ENCODE data around the gene COLEC12.

GRCh38 chr18:269480-270095 is 230.9 kb downstream of the COLEC12 start:
- TF ChIP-seq, protein P1, sequence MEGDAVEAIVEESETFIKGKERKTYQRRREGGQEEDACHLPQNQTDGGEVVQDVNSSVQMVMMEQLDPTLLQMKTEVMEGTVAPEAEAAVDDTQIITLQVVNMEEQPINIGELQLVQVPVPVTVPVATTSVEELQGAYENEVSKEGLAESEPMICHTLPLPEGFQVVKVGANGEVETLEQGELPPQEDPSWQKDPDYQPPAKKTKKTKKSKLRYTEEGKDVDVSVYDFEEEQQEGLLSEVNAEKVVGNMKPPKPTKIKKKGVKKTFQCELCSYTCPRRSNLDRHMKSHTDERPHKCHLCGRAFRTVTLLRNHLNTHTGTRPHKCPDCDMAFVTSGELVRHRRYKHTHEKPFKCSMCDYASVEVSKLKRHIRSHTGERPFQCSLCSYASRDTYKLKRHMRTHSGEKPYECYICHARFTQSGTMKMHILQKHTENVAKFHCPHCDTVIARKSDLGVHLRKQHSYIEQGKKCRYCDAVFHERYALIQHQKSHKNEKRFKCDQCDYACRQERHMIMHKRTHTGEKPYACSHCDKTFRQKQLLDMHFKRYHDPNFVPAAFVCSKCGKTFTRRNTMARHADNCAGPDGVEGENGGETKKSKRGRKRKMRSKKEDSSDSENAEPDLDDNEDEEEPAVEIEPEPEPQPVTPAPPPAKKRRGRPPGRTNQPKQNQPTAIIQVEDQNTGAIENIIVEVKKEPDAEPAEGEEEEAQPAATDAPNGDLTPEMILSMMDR (IDR thresholded peaks at IDR 0.05; ENCODE audit: low read depth, low read length), result no peak
- no peak for TF ChIP-seq POLR2A (IDR thresholded peaks at IDR 0.05; ENCODE audit: extremely low read depth, insufficient read length)
- TF ChIP-seq, protein P2, sequence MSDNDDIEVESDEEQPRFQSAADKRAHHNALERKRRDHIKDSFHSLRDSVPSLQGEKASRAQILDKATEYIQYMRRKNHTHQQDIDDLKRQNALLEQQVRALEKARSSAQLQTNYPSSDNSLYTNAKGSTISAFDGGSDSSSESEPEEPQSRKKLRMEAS (IDR thresholded peaks at IDR 0.05; ENCODE audit: low read depth, low read length), result no peak
- no peak for TF ChIP-seq MYC (IDR thresholded peaks at IDR 0.05; ENCODE audit: low read depth, low read length)
